Thyroid gland (tissue), 4 donors: Measurements from ENCODE around the gene NECTIN1. TPM values are rescaled to one million over a fixed set of nuclear protein-coding genes. Genes with fewer than 3 reads are reported as not detected.

Experiments used
- DNase-seq, 2 donors: peaks; one replicate each; pipeline ENCODE4 v3.0.0-alpha.2; 2019
- H3K27ac ChIP-seq, 3 donors: fragments of 200-600 bp; sonication (generic); 1 replicate in 2 of 3; 2 replicates in 1 of 3; pipeline ENCODE4 v1.5.1; 2016 to 2019; ENCODE audit warnings: mild to moderate bottlenecking in 1 of 3, moderate library complexity in 1 of 3
- H3K27me3 ChIP-seq: fragments of 200-600 bp; sonication (generic); one replicate; pipeline ENCODE4 v1.5.1; 2019
- H3K36me3 ChIP-seq, 2 donors: fragments of 200-600 bp; sonication (generic); one replicate each; pipeline ENCODE4 v1.5.1; 2016 to 2019
- H3K4me1 ChIP-seq, 2 donors: fragments of 200-600 bp; sonication (generic); one replicate each; pipeline ENCODE4 v1.5.1; 2017 to 2019
- H3K4me3 ChIP-seq, 3 donors: fragments of 200-600 bp; sonication (generic); replicated peaks in 1 of 3; 1 replicate in 2 of 3; 2 replicates in 1 of 3; pipeline ENCODE4 v1.5.1; 2016; ENCODE audit warnings: mild to moderate bottlenecking in 1 of 3
- H3K9me3 ChIP-seq: fragments of 200-600 bp; sonication (generic); one replicate; pipeline ENCODE4 v1.5.1; 2017
- CTCF ChIP-seq, 6 experiments: fragments of 200-600 bp in 3 of 6; fragments of 450-650 bp in 3 of 6; sonication (generic) in 3 of 6; IDR thresholded peaks; one replicate each; pipeline ENCODE4 v1.5.1; 2016 to 2019; ENCODE audit warnings: antibody characterized with exemption in 6 of 6, mild to moderate bottlenecking in 2 of 6, inconsistent platforms in 1 of 6, moderate library complexity in 1 of 6
- POLR2A ChIP-seq, 2 donors: fragments of 450-650 bp; IDR thresholded peaks; one replicate each; pipeline ENCODE4 v1.6.1; 2017; ENCODE audit warnings: antibody characterized with exemption in 2 of 2, mild to moderate bottlenecking in 2 of 2, moderate library complexity in 1 of 2
- WGBS, 2 donors: methylation state at CpG; one replicate each; pipeline ENCODE4 v1.1.5; 2017; 5-methylcytosine and 5-hydroxymethylcytosine counted together
- intact Hi-C: fragments of 100-400 bp; cut with DNase I; formaldehyde crosslinking; loops from one replicate; pipeline ENCODE4 v1.15.1; 2023
- total RNA-seq, 4 donors: library from RNA; depleted of rRNA; stranded (reverse); fragments of >200 nt; gene quantifications; one replicate each; pipeline ENCODE4 v1.2.3, GENCODE V29; 2016

Gene NECTIN1
- total RNA-seq, 4 donors from 2014 or later = 0.94 to 5.3 (median 2.3) TPM

- intact Hi-C loops = no loop called here
- TF ChIP-seq CTCF (IDR thresholded peaks at IDR 0.05) = no peak
- TF ChIP-seq POLR2A (IDR thresholded peaks at IDR 0.05) = no peak
- Histone ChIP-seq H3K4me1 (peaks cover 7 to 9% of the 10 kb centered on the region in 2 donors), H3K27me3 (no peaks in the 10 kb centered on the region), H3K27ac (no peak overlapping the region), H3K4me3 (no peak overlapping the region), H3K9me3 (no peaks in the 10 kb centered on the region), H3K36me3 (no peaks in the 10 kb centered on the region)
- no peak for DNase-seq
- WGBS, 2 donors = 60% methylated on average over 8 of the region's 8 CpGs
Observed at GRCh38 chr11:119739021-119739703, 10.2 kb upstream of the NECTIN1 start.

DNA sequence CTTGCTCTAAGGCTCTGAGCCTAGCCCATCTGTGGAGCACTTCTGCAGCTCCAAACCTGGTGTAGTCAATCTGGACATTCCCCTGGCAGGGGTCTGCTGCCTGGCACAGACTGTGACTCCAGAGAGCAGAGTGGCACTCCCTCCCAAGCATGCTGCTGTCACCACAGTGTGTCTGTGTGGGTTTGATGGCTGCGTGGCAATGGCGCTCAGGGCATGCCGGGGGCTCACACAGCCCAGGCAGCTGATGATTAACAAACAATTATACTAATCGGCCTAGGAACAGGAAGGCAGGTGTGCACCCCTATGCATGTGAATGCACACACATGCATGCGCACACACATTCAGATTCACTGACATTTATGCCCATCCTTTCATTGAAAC lies 9.0 kb upstream of the NECTIN1 start:
- Histone ChIP-seq H3K9me3 (no peaks in the 10 kb centered on the region), H3K27me3 (no peaks in the 10 kb centered on the region), H3K27ac (no peak overlapping the region), H3K4me1 (peaks cover 7 to 9% of the 10 kb centered on the region in 2 donors), H3K36me3 (no peaks in the 10 kb centered on the region), H3K4me3 (no peak overlapping the region)
- no peak for TF ChIP-seq CTCF (IDR thresholded peaks at IDR 0.05)
- no peak for TF ChIP-seq POLR2A (IDR thresholded peaks at IDR 0.05)
- WGBS, 2 donors = 83 to 93% methylated on average over 4 to 5 of the region's 5 CpGs
- DNase-seq = no peak
- intact Hi-C loops = no loop called here

DNA sequence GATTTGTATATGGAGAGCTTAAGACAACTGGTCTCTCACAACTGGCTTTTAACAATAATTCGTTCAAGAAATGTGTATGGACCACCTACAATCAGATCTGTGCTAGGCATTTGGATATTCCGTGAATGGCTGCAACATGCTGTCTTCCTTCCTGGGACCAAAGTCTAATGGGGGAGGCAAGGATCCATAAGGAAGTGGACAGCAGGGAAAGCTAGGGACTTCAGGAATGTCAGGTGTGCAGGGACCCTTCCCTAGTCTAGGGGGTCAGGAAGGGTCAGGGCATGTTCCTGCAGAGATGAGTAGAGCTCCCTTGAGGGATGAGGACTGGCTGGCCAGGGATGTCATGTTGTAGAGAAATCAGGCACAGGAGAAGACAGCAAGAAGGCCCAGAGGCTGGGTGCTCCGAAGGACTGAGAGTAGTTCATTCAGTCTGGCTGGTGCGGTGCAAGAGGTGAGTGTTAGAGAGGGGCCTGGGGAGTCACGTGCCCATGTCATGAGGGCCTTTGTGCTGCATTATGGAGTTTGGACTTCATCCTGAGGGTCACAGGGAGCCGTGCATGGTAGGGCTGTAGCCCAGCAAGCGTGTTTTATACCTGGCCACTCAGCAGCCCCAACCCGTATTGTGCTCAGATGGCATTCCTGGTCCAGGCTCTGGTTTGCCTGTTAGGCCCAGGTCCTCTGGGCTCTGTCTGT lies 8.5 kb upstream of the NECTIN1 start:
- 92% methylated on average over 7 to 8 of the region's 8 CpGs for WGBS, 2 donors
- intact Hi-C loops = no loop called here
- Histone ChIP-seq H3K27ac (no peak overlapping the region), H3K9me3 (no peaks in the 10 kb centered on the region), H3K4me1 (peaks cover 4 to 8% of the 10 kb centered on the region in 2 donors), H3K27me3 (no peaks in the 10 kb centered on the region), H3K36me3 (no peaks in the 10 kb centered on the region), H3K4me3 (no peak overlapping the region)
- TF ChIP-seq CTCF (IDR thresholded peaks at IDR 0.05) (no peak), POLR2A (IDR thresholded peaks at IDR 0.05) (no peak)
- DNase-seq = no peak

DNA sequence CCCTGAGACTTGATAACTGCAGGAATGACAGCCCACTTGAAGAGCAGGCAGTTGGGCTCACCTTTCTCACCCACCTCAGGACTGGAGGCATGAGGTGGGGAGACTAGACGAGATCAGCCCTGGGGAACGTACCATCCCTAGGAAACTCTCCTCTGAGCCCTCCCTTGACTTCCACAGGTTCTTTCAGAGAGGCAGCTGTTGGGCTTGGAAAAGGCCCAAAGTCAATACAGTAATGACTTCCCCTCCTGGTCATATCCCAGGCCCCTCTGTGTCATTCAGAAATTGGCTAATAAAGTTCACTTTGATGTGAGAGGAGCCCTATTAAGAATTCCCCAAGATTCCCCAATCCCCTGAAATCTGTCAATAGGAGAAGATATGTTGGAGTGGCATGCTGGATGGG lies 5.8 kb upstream of the NECTIN1 start:
- intact Hi-C loops = no loop called here
- Histone ChIP-seq H3K36me3 (no peaks in the 10 kb centered on the region), H3K9me3 (no peaks in the 10 kb centered on the region), H3K4me3 (no peak overlapping the region), H3K27me3 (no peaks in the 10 kb centered on the region), H3K4me1 (peaks cover 4 to 5% of the 10 kb centered on the region in 2 donors), H3K27ac (no peak overlapping the region)
- WGBS, 2 donors = 81% methylated on average over 2 of the region's 2 CpGs
- no peak for DNase-seq
- no peak for TF ChIP-seq CTCF (IDR thresholded peaks at IDR 0.05)
- TF ChIP-seq POLR2A (IDR thresholded peaks at IDR 0.05) = no peak

DNA sequence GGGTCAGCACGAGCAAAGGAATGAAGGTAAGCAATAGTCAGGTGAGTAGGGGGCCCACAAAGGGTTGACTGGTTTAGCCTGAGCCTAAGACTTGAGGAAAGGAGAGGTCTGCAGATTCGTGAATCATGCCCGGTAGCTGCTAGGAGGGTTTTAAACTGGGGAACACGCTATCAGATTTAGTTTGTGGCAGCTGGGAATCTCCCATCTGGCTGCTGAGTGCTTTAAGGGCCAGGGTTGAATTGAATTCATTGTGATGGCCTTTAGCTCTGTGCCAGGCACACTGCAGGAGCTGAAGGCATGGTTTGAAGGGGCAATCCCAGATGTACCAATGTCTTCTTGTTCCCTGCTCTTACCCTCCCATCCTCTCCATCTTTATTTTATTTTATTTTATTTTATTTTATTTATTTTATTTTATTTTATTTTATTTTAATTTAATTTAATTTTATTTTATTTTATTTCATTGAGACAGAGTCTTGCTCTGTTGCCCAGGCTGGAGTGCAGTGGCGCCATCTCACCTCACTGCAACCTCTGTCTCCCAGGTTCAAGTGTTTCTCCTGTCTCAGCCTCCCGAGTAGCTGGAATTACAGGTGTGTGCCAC lies 1.9 kb upstream of the NECTIN1 start:
- Histone ChIP-seq H3K27ac (no peak overlapping the region), H3K4me3 (no peak overlapping the region), H3K36me3 (no peaks in the 10 kb centered on the region), H3K9me3 (no peaks in the 10 kb centered on the region), H3K4me1 (peaks cover 19 to 27% of the 10 kb centered on the region in 2 donors), H3K27me3 (no peaks in the 10 kb centered on the region)
- 64 to 70% methylated on average over 6 of the region's 6 CpGs for WGBS, 2 donors
- DNase-seq = no peak
- intact Hi-C loops = no loop called here
- no peak for TF ChIP-seq POLR2A (IDR thresholded peaks at IDR 0.05)
- TF ChIP-seq CTCF (IDR thresholded peaks at IDR 0.05) = no peak
